PFSK-1 (cell line): ENCODE results near the gene ZNF608.

Source experiments
- POLR2AphosphoS5 ChIP-seq: IDR thresholded peaks from 2 replicates; pipeline ENCODE4 v1.6.1; 2012; ENCODE audit warnings: low read depth, mild to moderate bottlenecking, control low read depth, low read length, moderate library complexity
- REST ChIP-seq, 2 experiments: IDR thresholded peaks; 2 replicates each; pipeline versions ENCODE4 v1.6.1 to v1.8.0; 2011 to 2012; ENCODE audit warnings: low read depth in 2 of 2, low read length in 2 of 2, control low read depth in 1 of 2, inconsistent platforms in 1 of 2, mild to moderate bottlenecking in 1 of 2, moderate library complexity in 1 of 2; ENCODE audit not compliant: insufficient read depth in 1 of 2

- no peak for TF ChIP-seq POLR2AphosphoS5
- no peak for TF ChIP-seq REST (IDR thresholded peaks at IDR 0.05; ENCODE audit: insufficient read depth in 1 of 2, low read depth in 2 of 2, low read length in 2 of 2)
These were observed 18.0 kb downstream of the ZNF608 start for GRCh38 chr5:124728331-124728967.
